G401.6 (cell line): ENCODE data around the gene LTO1.
"Not testable (repeated sequence)": the region's sequence is repeated elsewhere in the genome, so short reads cannot be mapped to it uniquely, and the experiment has no call there.

Source experiments
- FAIRE-seq: peaks from 2 replicates; lab custom pipeline; 2012; peaks lifted over from hg19 to GRCh38; lab: Jason Lieb, UNC

Gene LTO1

DNA sequence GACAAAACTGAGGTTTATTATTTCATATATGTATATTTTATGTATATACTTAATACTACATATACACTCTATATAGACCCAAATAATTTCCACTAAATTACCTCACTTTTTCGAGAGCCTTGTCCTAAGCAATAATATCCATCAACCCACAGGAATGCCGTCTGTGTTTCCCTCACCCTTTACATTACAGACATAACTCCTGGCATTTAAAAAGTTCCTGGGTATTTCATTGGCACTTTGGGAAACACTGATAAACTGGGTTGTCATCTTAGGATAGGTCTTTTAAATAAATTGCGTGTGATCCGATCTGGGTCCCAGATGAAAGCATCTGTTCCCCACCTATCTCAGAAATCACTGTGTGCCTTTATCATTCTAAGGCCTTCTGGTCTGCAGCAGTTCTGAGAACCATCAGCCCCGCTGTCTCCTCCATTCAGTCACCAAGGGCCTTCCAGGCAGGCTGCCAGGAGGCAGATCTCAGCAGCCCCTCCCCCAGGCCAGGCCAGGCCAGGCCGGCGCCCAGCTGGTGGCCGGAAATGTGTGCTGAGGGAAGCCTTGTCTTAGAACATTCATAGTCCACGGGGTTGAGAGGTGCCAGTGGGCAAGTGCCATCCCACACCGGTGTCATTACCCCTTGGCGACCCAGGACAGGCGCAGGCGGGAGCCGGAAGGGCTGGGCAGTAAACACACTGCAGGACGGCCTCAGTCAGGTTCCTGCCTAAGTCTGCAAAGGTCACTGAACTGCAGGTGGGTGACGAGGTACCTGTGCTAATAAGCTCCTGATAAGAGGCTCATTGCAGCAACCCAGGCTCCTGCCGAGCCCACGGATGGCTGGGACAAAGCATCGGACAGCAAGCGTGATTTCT, 25.4 kb upstream of the LTO1 start:
- FAIRE-seq: no peak

DNA sequence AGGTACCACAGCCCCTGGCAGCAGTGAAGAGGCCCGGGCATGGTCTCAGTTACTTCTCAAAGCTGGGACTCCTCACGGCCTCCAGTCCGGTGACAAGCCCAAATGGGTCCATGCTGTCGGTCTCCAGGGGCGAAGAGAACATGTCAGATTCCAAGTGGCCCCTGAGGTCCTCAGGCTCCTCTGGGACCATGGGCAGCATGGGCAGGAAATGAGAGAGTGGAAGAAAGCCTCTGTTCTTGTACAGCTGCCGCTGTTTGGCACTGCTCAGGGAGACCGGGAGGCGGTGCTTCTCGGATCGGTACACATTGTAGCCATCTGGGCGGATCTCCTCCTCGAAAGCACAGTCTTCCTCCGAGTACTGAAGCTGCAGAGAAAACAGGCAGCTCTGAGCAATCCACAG, 24.1 kb upstream of the LTO1 start:
- FAIRE-seq: no peak

DNA sequence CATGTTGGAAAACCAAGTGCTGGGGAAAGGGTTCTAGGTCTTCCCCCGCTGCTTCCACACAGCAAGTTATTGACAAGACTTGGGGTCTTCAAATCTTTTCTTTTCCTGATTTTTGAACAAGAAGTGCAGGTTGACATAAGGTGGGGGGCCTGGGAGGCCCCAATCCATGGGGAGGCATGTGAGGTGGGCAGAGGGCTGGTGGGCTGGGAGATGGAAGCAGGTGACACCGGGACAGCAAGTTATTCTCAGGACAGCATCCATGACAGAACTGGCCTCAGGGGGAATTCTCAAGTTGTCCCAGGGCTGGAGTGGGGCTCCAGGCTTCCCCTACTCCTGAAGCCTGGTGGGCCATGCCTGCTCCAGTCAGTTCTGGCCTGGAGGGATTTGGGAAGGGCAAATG, 23.2 kb upstream of the LTO1 start:
- no peak for FAIRE-seq

DNA sequence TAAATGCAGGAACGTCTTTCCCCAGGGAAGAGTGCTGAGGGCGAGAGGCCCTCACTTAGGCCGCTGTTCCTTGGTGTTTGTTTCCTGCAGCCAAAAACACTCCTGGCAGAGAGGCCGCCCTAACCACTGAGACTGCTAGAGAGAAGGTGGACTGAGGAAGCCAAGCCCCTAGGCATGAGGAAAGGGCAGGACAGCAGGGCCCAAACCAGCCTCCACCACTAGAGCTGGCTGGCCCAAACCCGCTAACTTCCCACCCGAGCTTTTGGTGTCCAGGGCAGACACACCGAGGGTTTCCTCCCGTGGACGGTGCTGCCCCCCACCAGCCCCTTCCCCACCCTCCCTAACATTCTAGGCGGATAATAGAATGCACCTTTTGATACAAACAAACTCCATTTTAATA, 22.7 kb upstream of the LTO1 start:
- FAIRE-seq: no peak

DNA sequence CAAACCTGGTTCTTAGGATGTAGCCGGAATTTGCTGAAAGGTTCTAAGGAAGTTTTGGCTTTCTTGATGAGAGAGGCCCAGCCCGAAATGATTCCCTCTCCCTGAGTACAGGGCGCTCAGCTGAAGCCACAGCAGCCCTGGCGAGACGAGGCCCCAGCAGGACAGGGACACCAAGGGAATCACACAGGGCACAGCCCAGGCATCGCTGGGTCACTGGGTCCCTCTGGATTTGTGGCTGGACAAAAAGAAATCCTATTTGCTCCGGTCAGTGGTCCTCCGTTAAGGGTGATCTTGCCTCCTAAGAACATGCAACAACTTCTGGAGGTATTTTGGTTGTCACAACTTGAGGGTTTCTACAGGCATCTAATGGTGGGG, 22.3 kb upstream of the LTO1 start:
- no peak for FAIRE-seq

DNA sequence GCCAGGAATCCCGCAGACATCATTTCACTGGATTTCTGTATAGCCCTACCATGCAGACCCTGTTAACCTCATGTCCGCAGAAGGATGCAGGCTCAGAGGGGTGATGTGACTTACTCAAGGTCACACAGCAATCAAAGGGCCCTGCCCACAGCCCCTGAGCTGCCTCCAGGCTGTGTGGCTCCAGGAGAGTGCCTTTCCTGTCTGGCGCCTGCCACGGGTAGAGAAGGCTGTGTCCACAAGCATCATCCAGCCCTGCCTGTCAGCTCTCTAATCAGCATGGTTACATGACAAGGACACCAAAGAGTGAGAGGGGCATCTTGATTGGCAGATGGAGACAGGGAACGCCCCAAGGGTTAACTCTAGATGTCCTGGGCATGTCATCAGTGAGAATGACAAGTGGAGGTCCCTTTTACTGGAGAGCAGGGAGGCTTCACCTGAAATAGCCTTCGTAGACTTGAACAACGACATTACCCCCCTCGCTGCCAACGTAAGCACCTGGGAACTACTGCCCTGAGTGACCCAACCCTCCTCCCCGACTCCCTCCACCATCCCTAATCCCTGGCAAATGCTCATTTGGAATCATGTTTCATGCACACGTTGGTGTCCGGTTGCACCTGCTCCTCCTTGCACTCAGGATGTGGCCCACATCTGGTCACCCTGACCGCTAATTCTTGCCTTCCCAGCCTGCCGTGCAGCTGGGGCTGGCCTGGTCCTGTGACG, 21.8 kb upstream of the LTO1 start:
- FAIRE-seq: no peak

DNA sequence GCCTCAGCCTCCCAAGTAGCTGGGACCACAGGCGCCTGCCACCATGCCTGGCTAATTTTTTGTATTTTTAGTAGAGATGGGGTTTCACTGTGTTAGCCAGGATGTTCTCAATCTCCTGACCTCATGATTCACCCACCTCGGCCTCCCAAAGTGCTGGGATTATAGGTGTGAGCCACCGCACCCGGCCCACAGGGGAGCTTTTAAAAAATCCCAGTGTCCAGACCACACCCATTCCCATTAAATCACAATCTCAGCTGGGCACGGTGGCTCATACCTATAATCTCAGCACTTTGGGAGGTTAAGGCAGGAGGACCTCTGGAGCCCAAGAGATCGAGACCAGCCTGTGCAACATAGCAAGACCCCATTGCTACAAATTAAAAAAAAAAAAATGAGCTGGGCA, 20.8 kb upstream of the LTO1 start:
- not testable (repeated sequence) for FAIRE-seq

DNA sequence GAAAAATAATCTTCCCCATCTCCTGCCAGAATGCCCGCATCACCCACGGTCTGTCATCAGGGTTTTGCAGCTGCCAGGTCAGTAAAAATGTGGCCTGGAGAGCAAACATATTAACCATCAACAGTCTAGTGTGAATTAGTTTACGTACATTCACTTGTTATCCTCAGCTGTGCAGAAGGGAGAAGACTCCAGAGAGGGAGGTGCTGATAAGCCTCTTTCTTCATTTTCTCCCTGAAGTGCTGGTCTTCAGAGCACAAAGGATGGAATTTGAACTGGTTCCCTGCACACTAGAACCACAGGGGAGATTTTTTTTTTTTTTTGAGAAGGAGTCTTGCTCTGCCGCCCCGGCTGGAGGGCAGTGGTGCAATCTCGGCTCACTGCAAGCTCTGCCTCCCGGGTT, 20.4 kb upstream of the LTO1 start:
- no peak for FAIRE-seq

DNA sequence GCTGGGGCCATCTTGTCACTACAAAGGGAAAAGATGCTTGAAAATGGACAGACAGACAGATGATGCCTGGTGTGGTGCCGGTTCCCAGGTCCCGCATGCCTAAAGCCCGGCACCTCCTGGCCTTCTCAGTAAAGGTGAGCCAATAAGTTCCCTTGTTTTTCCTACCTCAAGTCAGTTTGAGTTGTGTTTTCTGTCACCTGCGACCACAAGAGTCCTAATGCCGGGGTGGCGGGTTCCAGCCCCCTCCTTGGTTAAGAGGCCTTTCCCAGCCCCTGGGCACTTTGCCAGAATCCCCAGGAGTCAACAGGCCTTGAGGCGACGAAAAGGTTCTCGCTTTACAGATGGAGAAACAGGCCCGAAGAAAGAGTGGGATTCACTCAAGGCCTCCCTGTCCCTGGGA, 19.6 kb upstream of the LTO1 start:
- no peak for FAIRE-seq

DNA sequence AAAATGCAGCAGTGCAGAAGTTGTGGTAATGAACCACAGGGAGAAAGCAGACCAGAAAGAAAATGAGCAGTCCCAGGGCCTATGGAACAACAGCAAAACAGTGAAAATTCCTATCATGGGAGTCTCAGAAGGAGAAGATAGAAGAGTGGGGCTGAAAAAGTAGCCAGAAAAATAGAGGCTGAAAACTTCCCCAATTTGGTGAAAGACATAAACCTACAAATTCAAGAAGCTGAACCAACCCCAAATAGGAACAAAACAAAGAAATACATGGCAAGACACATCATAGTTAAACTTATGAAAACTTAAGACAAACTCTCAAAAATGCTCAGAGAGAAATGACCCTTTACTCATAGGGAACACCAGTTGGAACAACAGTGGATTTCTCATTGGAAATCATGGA, 17.3 kb upstream of the LTO1 start:
- FAIRE-seq: no peak

DNA sequence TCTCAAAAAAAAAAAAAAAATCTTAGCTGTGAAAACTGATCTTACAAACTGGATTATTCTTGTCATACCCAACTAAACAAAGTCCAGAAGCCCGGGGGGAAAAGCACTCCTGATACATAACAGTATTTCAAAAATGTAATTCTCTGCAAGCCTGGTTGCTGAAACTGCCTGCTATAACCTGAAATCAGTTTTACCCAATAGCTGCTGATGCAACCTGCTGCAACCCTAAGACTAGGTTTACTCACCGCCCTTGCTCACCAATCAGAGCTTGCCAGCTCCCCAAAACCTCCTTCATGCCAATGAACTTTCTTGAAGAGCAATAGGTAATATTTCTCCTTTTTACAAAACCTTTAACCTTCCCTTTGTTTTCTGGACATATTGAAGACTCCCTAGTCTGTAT, 16.3 kb upstream of the LTO1 start:
- FAIRE-seq: no peak

DNA sequence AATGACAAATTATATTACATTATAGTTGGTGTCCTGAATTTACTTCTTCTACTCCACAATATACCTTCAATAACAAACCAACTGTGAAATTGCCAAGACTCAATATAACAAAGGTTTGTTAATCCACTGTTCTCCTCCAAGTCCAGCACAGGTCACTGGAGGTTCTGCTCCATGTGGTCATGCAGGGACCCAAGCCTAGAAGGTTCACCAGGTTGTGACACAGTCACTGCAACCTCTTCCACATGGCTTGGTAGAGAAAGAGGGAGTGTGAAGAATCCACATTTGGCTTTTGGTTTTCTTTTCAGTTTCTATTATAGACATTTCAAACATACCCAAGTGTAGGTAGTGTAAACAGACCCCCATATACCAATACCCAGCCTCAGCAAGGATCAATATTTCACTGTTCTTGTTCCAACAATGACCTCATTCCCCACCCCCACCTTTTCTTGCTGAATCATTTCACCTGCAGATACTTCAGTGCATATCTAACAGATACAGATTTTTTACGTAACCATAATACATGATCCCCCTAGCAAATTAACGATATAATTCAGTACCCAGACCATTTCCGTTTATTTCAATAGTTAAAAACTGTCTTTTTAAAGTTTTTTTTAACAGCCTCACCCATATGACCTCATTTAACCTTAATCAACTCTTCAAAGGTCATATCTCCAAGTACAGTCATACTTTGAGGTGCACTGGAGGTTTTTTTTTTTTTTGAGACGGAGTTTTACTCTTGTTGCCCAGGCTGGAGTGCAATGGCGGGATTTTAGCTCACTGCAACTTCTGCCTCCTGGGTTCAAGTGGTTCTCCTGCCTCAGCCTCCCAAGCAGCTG, 14.5 kb upstream of the LTO1 start:
- no peak for FAIRE-seq

DNA sequence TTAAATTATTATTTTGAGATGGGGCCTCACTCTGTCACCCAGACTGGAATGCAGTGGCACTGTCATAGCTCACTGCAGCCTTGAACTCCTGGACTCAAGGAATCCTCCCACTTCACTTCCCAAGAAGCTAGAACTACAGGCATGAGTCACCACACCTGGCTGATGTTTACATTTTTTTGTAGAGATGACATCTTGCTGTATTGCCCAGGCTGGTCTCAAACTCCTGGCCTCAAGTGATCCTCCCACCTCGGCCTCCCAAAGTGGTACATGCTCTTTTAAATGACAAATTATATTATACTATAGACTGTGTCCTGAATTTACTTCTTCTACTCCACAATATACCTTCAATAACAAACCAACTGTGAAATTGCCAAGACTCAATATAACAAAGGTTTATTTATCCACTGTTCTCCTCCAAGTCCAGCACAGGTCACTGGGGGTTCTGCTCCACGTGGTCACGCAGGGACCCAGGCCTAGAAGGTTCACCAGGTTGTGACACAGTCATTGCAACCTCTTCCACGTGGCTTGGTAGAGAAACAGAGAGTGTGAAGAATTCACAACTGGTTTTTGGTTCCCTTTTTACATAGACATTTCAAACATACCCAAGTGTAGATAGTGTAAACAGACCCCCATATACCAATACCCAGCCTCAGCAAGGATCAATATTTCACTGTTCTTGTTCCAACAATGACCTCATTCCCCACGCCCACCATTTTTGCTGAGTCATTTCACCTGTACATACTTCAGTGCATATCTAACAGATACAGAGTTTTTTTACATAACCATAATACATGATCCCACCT, 13.0 kb upstream of the LTO1 start:
- not testable (repeated sequence) for FAIRE-seq

DNA sequence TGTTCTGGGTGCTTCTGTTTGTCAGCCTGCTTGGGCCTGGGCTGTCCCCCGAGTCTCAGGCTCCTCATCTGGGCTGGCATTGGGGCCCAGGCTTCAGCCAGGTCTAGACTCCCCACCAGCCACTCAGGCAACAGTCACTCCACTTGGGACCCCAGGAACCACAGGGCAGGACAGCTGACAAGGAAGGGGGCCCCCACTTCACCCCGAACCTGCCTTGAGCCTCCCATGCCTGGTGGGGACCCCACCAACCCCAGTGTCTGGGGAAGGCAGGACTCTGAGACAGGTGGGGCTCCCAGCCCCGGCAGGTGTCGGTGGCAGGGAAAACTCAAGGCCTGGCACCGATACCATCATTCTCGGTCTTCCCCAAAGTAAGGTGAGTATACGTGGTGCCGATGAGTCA, 11.7 kb upstream of the LTO1 start:
- no peak for FAIRE-seq

DNA sequence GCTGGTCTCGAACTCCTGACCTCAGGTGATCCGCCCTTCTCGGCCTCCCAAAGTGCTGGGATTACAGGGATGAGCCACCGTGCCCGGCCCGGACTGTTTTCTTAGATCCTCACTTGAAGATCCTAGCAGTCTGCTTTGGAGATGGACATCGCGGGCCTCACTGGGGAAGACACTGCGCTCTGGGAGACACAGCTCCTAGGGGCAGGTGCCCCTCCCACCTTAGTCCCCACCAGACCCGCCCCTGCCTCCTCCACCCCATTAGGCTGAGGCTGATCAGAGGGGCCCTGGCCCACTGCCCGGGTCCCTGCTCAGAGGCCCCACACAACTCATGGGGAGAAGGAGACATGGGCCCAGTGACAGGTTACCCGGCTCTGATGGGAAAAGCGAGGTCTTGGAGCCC, 11.3 kb upstream of the LTO1 start:
- no peak for FAIRE-seq

DNA sequence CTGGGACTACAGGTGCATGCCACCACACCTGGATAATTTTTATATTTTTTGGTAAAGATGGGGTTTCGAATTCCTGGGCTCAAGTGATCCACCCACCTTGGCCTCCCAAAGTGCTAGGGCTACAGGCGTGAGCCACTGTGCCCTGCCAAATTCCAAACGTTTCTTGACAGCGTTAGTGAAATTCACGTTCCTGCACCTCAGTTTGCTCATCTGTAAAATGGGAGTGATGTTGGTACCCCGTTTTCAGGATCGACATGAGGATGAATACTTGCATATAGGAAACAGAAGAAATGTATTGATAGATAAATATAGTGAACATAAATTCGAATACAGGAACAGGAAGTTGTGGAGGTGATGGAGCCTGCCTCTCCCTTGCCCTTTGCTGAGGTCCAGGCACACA, 10.2 kb upstream of the LTO1 start:
- no peak for FAIRE-seq

DNA sequence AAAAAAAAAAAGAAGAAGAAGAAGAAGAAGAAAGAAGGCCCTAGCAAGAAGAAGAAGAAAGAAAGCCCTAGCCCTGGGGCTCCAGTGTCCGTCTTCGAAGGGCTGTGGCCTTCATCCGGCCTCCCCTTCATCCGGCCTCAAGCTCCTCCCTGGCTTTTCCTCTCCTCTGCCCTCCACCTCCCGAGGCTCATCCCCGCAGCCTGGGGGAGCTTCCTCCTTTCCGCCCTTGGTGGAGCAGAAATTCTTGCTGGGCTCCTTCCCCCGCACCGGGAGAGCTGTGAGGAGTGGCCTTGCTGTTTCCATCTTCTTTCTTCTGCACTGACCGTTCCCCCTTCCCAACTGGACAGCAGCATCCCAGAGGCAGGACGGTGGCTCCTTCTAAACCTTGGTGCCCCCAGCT, 9.5 kb upstream of the LTO1 start:
- no peak for FAIRE-seq

DNA sequence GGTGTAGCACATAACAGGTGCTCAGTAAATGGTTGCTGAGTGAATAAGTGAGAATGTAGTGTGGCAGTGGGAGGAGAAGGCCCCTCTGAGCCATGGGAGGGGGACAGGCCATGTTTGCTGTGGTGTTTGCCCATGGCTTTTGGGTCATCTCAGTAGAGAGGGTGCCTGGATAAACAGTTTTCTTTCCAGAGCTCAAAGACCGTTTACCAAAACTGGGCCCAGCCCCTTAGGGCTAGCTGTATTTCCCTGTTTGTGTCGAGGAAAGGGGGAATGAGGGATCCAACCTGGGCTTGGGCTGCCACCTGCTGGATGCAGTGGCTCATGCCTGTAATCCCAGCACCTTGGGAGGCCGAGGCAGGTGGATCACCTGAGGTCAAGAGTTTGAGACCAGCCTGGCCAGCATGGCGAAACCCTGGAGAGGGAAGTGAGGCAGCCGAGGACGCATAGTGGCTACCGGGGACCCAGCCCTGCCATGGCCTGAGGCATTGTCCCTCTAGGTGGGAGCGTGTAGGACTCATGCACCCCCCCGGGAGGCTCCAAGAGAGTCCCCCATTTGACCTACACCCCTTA, 8.7 kb upstream of the LTO1 start:
- FAIRE-seq: no peak

DNA sequence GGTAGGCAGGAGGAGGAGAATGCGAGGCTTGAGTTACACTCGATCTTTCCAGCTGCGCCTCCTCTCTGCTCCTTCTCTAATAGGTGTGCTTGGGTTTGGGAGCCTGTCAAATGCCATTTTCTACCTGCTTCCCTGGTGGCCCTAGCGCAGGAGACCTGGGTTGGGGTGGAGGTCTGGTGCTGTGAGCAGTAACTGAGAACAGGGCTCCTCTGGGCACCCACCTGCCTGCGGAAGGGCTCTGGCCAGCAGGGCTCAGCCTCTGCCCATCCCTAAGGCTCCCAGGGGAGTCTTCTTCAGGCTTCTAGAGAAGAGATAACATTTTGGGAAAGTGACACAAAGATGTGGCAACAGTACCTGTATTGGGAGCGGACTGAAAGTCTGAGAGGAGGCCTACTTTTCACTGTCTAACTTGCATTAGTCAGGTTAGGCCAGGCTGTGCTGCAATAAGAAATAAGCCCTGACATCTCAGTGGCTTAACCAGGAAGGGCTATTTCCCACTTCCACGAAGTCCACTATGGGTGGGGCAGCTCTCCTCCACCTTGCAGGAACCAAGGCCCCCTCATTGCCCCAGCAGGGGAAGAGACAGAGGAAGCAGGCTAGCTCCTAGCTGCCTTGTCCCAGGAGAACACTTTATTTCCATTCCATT, 7.7 kb upstream of the LTO1 start:
- no peak for FAIRE-seq

DNA sequence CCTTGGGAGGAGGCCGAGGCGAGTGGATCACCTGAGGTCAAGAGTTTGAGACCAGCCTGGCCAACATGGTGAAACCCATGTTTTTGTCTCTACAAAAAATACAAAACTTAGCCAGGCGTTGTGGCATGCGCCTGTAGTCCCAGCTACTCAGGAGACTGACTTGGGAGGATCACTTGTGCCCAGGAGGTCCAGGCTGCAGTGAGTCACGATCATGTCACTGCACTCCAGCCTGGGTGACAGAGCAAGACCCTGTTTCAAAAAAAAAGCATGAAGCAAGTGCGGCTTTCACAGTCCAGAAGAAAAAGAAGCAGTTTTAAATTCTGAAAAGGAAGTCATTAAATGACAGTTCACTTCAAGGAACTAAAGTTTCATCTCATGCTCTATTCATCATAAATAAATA, 7.1 kb upstream of the LTO1 start:
- no peak for FAIRE-seq

DNA sequence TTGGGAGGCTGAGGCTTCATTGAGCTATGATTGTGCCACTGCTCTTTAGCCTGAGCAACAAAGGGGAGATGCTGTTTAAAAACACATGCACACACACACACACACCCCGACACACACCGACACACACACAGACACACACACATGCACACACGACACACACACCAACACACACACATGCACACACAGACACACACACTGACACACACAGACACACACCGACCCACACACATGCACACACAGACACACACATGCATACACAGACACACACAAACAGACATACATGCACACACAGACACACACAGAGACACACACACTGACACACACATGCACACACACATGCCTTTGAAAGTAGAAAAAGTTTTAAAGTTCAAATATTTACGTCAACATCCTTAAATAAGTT, 5.5 kb upstream of the LTO1 start:
- no peak for FAIRE-seq
